ENCODE data around the gene WDR27. TPM values are rescaled to one million over a fixed set of nuclear protein-coding genes. Genes with fewer than 3 reads are reported as not detected.

Gene WDR27
- total and polyA plus RNA-seq, 10 of the 15 experiments (the other 5 are each of a cell fraction or from before 2014, with no cell fraction given) = 1.9 to 33.2 (median 19.0) TPM

DNA sequence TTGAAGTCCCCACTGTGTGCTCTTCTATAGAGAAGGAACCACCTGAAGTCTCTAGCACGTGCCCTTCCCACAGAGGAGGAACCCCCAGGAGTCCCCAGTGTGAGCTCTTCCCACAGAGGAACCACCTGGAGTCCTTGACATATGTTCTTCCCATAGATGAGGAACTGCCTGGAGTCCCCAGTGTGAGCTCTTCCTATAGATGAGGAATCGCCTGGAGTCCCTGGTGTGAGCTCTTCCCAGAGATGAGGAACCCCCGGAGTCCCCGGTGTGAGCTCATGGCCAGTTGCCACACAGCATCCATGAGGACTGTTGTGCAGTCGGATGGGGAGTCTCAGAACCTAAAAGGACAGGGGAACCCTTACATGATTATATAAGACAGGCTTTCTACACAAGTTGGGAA lies 290.1 kb downstream of the WDR27 start (continued):
- TF ChIP-seq, protein P1, sequence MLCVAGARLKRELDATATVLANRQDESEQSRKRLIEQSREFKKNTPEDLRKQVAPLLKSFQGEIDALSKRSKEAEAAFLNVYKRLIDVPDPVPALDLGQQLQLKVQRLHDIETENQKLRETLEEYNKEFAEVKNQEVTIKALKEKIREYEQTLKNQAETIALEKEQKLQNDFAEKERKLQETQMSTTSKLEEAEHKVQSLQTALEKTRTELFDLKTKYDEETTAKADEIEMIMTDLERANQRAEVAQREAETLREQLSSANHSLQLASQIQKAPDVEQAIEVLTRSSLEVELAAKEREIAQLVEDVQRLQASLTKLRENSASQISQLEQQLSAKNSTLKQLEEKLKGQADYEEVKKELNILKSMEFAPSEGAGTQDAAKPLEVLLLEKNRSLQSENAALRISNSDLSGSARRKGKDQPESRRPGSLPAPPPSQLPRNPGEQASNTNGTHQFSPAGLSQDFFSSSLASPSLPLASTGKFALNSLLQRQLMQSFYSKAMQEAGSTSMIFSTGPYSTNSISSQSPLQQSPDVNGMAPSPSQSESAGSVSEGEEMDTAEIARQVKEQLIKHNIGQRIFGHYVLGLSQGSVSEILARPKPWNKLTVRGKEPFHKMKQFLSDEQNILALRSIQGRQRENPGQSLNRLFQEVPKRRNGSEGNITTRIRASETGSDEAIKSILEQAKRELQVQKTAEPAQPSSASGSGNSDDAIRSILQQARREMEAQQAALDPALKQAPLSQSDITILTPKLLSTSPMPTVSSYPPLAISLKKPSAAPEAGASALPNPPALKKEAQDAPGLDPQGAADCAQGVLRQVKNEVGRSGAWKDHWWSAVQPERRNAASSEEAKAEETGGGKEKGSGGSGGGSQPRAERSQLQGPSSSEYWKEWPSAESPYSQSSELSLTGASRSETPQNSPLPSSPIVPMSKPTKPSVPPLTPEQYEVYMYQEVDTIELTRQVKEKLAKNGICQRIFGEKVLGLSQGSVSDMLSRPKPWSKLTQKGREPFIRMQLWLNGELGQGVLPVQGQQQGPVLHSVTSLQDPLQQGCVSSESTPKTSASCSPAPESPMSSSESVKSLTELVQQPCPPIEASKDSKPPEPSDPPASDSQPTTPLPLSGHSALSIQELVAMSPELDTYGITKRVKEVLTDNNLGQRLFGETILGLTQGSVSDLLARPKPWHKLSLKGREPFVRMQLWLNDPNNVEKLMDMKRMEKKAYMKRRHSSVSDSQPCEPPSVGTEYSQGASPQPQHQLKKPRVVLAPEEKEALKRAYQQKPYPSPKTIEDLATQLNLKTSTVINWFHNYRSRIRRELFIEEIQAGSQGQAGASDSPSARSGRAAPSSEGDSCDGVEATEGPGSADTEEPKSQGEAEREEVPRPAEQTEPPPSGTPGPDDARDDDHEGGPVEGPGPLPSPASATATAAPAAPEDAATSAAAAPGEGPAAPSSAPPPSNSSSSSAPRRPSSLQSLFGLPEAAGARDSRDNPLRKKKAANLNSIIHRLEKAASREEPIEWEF (IDR thresholded peaks at IDR 0.05; ENCODE audit: insufficient replicate concordance, low read depth, low read length) = no peak

DNA sequence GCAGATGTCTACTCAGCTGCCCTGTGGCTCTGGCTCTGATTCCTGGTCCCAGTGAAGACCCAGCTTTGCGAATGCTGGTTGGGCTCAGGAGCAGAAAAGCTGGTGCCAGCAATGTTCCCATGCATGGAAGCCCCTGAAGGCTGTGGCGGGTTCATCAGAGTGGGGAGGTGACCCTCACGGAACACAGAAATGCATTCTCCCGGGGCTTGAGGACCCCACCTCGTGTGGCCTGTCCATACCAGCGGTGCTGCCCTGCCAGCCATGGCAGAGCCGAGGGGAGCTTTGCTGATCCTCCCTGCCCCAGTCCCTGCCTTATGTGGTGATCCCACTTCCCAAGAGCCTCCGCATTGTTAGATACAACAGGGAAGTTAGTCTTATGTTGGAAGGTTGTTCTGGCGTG lies 290.5 kb downstream of the WDR27 start:
- Histone ChIP-seq H2AFZ (ENCODE audit: control insufficient read depth, low read depth, low read length) (no peak overlapping the region), H3K36me3 (ENCODE audit: control insufficient read depth in 2 of 2, insufficient read depth in 2 of 2, low read length in 1 of 2) (no peaks in the 10 kb centered on the region), H3K4me2 (ENCODE audit: control insufficient read depth, insufficient read depth) (no peak overlapping the region), H4K20me1 (ENCODE audit: control insufficient read depth, insufficient read depth) (no peaks in the 10 kb centered on the region), H3K4me3 (no peak overlapping the region), H3K9me3 (replicated peaks; ENCODE audit: control insufficient read depth, insufficient read depth, low read length) (no peaks in the 10 kb centered on the region; the same call in 2 of the 3 replicates), H3K9ac (ENCODE audit: control insufficient read depth, insufficient read depth, low read length) (no peak overlapping the region), H3K4me1 (ENCODE audit: control insufficient read depth, insufficient read depth, low read length) (no peaks in the 10 kb centered on the region), H3K27me3 (replicated peaks in 1 of 2; ENCODE audit: control insufficient read depth in 2 of 2, insufficient read depth in 2 of 2, low read length in 1 of 2) (no peaks in the 10 kb centered on the region), H3K27ac (ENCODE audit: control insufficient read depth, insufficient read depth) (no peak overlapping the region), H3K79me2 (ENCODE audit: control insufficient read depth, insufficient read depth, low read length) (no peaks in the 10 kb centered on the region)
- no peak for DNase-seq (ENCODE audit: low read depth, low spot score)
- no TSS peak for BruUV-seq (replicated peaks)
- ChIA-PET RAD21 (ENCODE audit: unreplicated experiment) (no interaction called here), CTCF (no interaction called here), POLR2A (no interaction called here), SMC1A (ENCODE audit: uncharacterized antibody, unreplicated experiment) (no interaction called here)
- in situ Hi-C loops (cut with MboI) = no loop called here
- ATAC-seq = no peak
- TF ChIP-seq NFXL1 (IDR thresholded peaks at IDR 0.05; ENCODE audit: borderline replicate concordance) = no peak
- no peak for TF ChIP-seq JUND (IDR thresholded peaks at IDR 0.05; ENCODE audit: low read depth, low read length)
- no peak for TF ChIP-seq BACH1 (IDR thresholded peaks at IDR 0.05; ENCODE audit: borderline replicate concordance)
- TF ChIP-seq, protein P2, sequence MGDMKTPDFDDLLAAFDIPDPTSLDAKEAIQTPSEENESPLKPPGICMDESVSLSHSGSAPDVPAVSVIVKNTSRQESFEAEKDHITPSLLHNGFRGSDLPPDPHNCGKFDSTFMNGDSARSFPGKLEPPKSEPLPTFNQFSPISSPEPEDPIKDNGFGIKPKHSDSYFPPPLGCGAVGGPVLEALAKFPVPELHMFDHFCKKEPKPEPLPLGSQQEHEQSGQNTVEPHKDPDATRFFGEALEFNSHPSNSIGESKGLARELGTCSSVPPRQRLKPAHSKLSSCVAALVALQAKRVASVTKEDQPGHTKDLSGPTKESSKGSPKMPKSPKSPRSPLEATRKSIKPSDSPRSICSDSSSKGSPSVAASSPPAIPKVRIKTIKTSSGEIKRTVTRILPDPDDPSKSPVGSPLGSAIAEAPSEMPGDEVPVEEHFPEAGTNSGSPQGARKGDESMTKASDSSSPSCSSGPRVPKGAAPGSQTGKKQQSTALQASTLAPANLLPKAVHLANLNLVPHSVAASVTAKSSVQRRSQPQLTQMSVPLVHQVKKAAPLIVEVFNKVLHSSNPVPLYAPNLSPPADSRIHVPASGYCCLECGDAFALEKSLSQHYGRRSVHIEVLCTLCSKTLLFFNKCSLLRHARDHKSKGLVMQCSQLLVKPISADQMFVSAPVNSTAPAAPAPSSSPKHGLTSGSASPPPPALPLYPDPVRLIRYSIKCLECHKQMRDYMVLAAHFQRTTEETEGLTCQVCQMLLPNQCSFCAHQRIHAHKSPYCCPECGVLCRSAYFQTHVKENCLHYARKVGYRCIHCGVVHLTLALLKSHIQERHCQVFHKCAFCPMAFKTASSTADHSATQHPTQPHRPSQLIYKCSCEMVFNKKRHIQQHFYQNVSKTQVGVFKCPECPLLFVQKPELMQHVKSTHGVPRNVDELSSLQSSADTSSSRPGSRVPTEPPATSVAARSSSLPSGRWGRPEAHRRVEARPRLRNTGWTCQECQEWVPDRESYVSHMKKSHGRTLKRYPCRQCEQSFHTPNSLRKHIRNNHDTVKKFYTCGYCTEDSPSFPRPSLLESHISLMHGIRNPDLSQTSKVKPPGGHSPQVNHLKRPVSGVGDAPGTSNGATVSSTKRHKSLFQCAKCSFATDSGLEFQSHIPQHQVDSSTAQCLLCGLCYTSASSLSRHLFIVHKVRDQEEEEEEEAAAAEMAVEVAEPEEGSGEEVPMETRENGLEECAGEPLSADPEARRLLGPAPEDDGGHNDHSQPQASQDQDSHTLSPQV (IDR thresholded peaks at IDR 0.05) = no peak
- no peak for TF ChIP-seq ATF7 (IDR thresholded peaks at IDR 0.05; ENCODE audit: low read depth)
- no peak for TF ChIP-seq GATAD2B (conservative IDR thresholded peaks at IDR 0.05; ENCODE audit: low read depth)
- no peak for TF ChIP-seq SMC3 (IDR thresholded peaks at IDR 0.05; ENCODE audit: borderline replicate concordance, low read length)
- intact Hi-C loops (cut with micrococcal nuclease; ENCODE audit: unreplicated experiment) = no loop called here
- no peak for FAIRE-seq
- 19% methylated on average over 9 of the region's 9 CpGs for WGBS (ENCODE audit: insufficient coverage, insufficient replicate concordance, low lambda C conversion rate, missing lambda C conversion rate)
